IMR-90 (cell line): ENCODE data around the gene PPM1J. TPM values are rescaled to one million over a fixed set of nuclear protein-coding genes. Genes with fewer than 3 reads are reported as not detected.

ENCODE experiments used
- ATAC-seq: fragments of 200-7000 bp; cut with Tn5 transposase; 2 replicates; pipeline ENCODE4 v1.9.1; 2020; ENCODE audit warnings: low read depth, mild to moderate bottlenecking, moderate library complexity
- BruUV-seq: library from RNA; stranded (reverse); fragments of 400-500 nt; replicated peaks from 2 replicates; lab custom pipeline; 2021; lab: Mats Ljungman, UMichigan
- CTCF ChIA-PET: fragments of 300-600 bp; formaldehyde crosslinking; extraction: SDS; loops from one replicate; lab custom pipeline; 2021; ENCODE audit warnings: antibody characterized with exemption; lab: Yijun Ruan, JAX
- POLR2A ChIA-PET: fragments of 300-600 bp; sonication (Branson Sonifier 250); formaldehyde crosslinking; loops from one replicate; lab custom pipeline; 2022; ENCODE audit warnings: antibody characterized with exemption; ENCODE audit not compliant: unreplicated experiment; lab: Charles Lee
- DNase-seq: peaks from one replicate; pipeline ENCODE4 v3.0.0; 2013
- H2AFZ ChIP-seq: replicated peaks from 2 replicates; pipeline ENCODE3; 2013; ENCODE audit warnings: low read length, mild to moderate bottlenecking; ENCODE audit not compliant: poor library complexity
- H2AK5ac ChIP-seq: 2 replicates; pipeline ENCODE4 v1.6.1; 2013; ENCODE audit warnings: low read depth, low read length, inconsistent platforms
- H2AK9ac ChIP-seq: replicated peaks from 2 replicates; pipeline ENCODE3; 2013; ENCODE audit warnings: mild to moderate bottlenecking, low read depth, low read length, moderate library complexity; ENCODE audit not compliant: poor library complexity
- H2BK120ac ChIP-seq: 2 replicates; pipeline ENCODE4 v1.6.1; 2013; ENCODE audit warnings: low read depth, low read length, inconsistent platforms
- H2BK15ac ChIP-seq: 3 replicates; pipeline ENCODE4 v1.6.1; 2013; ENCODE audit warnings: low read depth, low read length, inconsistent platforms
- H2BK20ac ChIP-seq: 2 replicates; pipeline ENCODE4 v1.6.1; 2013; ENCODE audit warnings: low read depth, mild to moderate bottlenecking, inconsistent platforms, low read length, moderate library complexity
- H2BK5ac ChIP-seq: 2 replicates; pipeline ENCODE4 v1.6.1; 2013; ENCODE audit warnings: mild to moderate bottlenecking, low read depth, low read length, inconsistent platforms; ENCODE audit not compliant: poor library complexity, severe bottlenecking
- H3K14ac ChIP-seq: replicated peaks from 2 replicates; pipeline ENCODE4 v1.6.1; 2013; ENCODE audit warnings: low read depth, low read length, inconsistent platforms
- H3K18ac ChIP-seq: 2 replicates; pipeline ENCODE4 v1.6.1; 2013; ENCODE audit warnings: low read depth, low read length, control low read depth
- H3K23ac ChIP-seq: 2 replicates; pipeline ENCODE4 v1.6.1; 2013; ENCODE audit warnings: low read depth, low read length, inconsistent platforms
- H3K27ac ChIP-seq: 2 replicates; pipeline ENCODE4 v1.5.1; 2013; ENCODE audit warnings: mild to moderate bottlenecking, control low read depth, low read length; ENCODE audit not compliant: insufficient read depth
- H3K27me3 ChIP-seq: 2 replicates; pipeline ENCODE4 v1.6.1; 2013; ENCODE audit warnings: low read length; ENCODE audit not compliant: control insufficient read depth, insufficient read depth
- H3K36me3 ChIP-seq: 2 replicates; pipeline ENCODE4 v1.6.1; 2013; ENCODE audit warnings: low read length, mixed read lengths; ENCODE audit not compliant: control insufficient read depth, insufficient read depth
- H3K4ac ChIP-seq: 2 replicates; pipeline ENCODE4 v1.6.1; 2013; ENCODE audit warnings: low read depth, low read length, inconsistent platforms
- H3K4me1 ChIP-seq: 2 replicates; pipeline ENCODE4 v1.6.1; 2013; ENCODE audit warnings: low read length, mixed read lengths; ENCODE audit not compliant: control insufficient read depth, insufficient read depth
- H3K4me2 ChIP-seq: 2 replicates; pipeline ENCODE4 v1.6.1; 2013; ENCODE audit warnings: low read depth, mild to moderate bottlenecking, control low read depth, low read length, moderate library complexity
- H3K4me3 ChIP-seq: 2 replicates; pipeline ENCODE4 v1.5.1; 2013; ENCODE audit warnings: low read depth, mild to moderate bottlenecking, control low read depth, low read length, moderate library complexity; ENCODE audit not compliant: insufficient read depth
- H3K56ac ChIP-seq: 2 replicates; pipeline ENCODE4 v1.6.1; 2013; ENCODE audit warnings: low read length, inconsistent platforms; ENCODE audit not compliant: insufficient read depth; ENCODE audit errors: extremely low read depth
- H3K79me1 ChIP-seq, 2 experiments: 2 replicates each; pipeline ENCODE4 v1.6.1; 2013; ENCODE audit warnings: low read length in 2 of 2, inconsistent platforms in 1 of 2, low read depth in 1 of 2
- H3K9ac ChIP-seq: 2 replicates; pipeline ENCODE4 v1.6.1; 2013; ENCODE audit warnings: low read depth, low read length, control low read depth
- H3K9me1 ChIP-seq: 2 replicates; pipeline ENCODE4 v1.6.1; 2013; ENCODE audit warnings: low read length, inconsistent platforms; ENCODE audit not compliant: insufficient read depth
- H3K9me3 ChIP-seq: 2 replicates; pipeline ENCODE4 v1.6.1; 2013; ENCODE audit warnings: low read length; ENCODE audit not compliant: control insufficient read depth, insufficient read depth
- H4K20me1 ChIP-seq: 2 replicates; pipeline ENCODE4 v1.6.1; 2013; ENCODE audit warnings: low read length, inconsistent platforms; ENCODE audit not compliant: insufficient read depth
- H4K5ac ChIP-seq: 2 replicates; pipeline ENCODE4 v1.6.1; 2013; ENCODE audit warnings: mild to moderate bottlenecking, low read depth, low read length, control low read depth
- H4K8ac ChIP-seq, 2 experiments: 2 replicates each; pipeline ENCODE4 v1.6.1; 2013; ENCODE audit warnings: low read depth in 2 of 2, low read length in 2 of 2, control low read depth in 1 of 2, inconsistent platforms in 1 of 2
- H4K91ac ChIP-seq: 2 replicates; pipeline ENCODE4 v1.6.1; 2013; ENCODE audit warnings: low read depth, low read length, inconsistent platforms; ENCODE audit not compliant: insufficient read depth
- CHD1 ChIP-seq: IDR thresholded peaks from 2 replicates; pipeline ENCODE4 v1.6.1; 2012; ENCODE audit warnings: low read depth, low read length, improper control_type of control experiment
- MAFK ChIP-seq: IDR thresholded peaks from 2 replicates; pipeline ENCODE4 v1.6.1; 2012; ENCODE audit warnings: low read depth, low read length, improper control_type of control experiment
- MXI1 ChIP-seq: IDR thresholded peaks from 2 replicates; pipeline ENCODE4 v1.6.1; 2012; ENCODE audit warnings: low read depth, mild to moderate bottlenecking, low read length, moderate library complexity, borderline replicate concordance
- NFE2L2 ChIP-seq: fragments of 150-350 bp; IDR thresholded peaks from 2 replicates; pipeline ENCODE4 v1.6.1; 2016; ENCODE audit warnings: low read depth, mild to moderate bottlenecking, low read length
- WGBS, 2 experiments: methylation state at CpG; one replicate each; pipeline versions ENCODE4 v1.1.5 to v1.1.7; 2013; ENCODE audit warnings: missing lambda C conversion rate in 2 of 2; ENCODE audit not compliant: insufficient read length in 1 of 2; ENCODE audit errors: extremely low coverage in 2 of 2; 5-methylcytosine and 5-hydroxymethylcytosine counted together
- dilution Hi-C: fragments of 300-500 bp; cut with HindIII; formaldehyde crosslinking; loops from one replicate; pipeline ENCODE4 v1.14.3; 2018; ENCODE audit warnings: low sequenced_read_pairs; ENCODE audit not compliant: unreplicated experiment
- in situ Hi-C: fragments of 300-500 bp; cut with MboI; formaldehyde crosslinking; loops from 3 replicates; pipeline ENCODE4 v1.14.3; 2019; ENCODE audit warnings: low sequenced_read_pairs, inconsistent platforms, mixed read lengths
- intact Hi-C: fragments of 100-400 bp; cut with micrococcal nuclease; formaldehyde crosslinking; loops from 2 replicates; pipeline ENCODE4 v1.10.0; 2022
- polyA plus RNA-seq, 3 experiments: library from polyadenylated mRNA; depleted of rRNA; stranded (reverse); fragments of >200 nt; gene quantifications; 2 replicates each; pipeline ENCODE4 v1.2.3, GENCODE V29; 2012; ENCODE audit warnings: low replicate concordance in 1 of 3
- total RNA-seq: library from RNA; depleted of rRNA; stranded (reverse); fragments of >200 nt; gene quantifications from 2 replicates; pipeline ENCODE4 v1.2.3, GENCODE V29; 2012
- TF ChIP-seq, protein P1 (sequence below): conservative IDR thresholded peaks from 2 replicates; pipeline ENCODE4 v1.5.1; 2012; ENCODE audit warnings: mild to moderate bottlenecking, low read depth, low read length, improper control_type of control experiment
- TF ChIP-seq, protein P2 (sequence below): fragments of 150-350 bp; IDR thresholded peaks from 2 replicates; pipeline ENCODE4 v1.6.1; 2016; ENCODE audit warnings: low read depth, mild to moderate bottlenecking, low read length, moderate library complexity, borderline replicate concordance

PPM1J gene
- total and polyA plus RNA-seq, 2 of the 4 experiments (the other 2 are of a cell fraction), result 1.8 to 2.4 TPM

DNA sequence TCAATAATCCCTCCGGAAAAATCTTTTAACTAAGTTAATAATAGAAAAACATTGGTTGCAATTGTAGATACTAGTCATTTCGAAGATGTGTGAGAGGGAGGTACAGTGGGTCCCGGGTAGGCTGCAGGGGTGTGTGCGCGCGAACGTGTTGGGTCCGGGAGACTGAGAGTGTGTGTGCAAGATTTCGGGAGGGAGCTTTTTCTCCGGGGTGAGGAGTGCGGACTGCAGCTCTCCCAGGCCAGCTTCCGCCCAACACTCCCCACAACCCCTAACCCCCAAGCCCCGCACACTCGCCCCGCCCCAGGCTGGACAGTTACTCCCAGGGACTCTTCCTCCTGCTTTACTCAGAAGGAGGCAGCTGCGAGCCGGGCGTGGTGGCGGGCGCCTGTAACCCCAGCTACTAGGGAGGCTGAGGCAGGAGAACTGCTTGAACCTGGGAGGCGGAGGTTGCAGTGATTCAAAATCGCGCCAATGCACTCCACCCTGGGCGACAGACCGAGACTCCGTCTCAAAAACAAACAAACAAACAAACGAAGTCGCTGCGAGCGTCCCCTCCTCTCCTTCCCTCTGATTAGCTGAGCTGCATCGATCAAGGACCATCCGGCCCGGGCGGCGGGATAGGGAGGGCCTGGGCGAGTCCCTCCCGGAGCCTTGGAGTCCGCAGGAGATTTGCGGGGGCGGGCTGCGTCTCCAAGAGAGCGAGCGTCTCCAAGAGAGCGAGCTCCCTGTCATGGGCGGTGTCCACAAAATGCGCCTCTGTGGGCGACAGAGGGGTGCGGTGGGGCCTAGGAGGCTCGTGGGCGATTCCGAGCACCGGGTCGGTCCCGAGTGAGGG is 28.3 kb upstream of the PPM1J start (continued):
- TF ChIP-seq MAFK, result no peak
- no peak for TF ChIP-seq MXI1

DNA sequence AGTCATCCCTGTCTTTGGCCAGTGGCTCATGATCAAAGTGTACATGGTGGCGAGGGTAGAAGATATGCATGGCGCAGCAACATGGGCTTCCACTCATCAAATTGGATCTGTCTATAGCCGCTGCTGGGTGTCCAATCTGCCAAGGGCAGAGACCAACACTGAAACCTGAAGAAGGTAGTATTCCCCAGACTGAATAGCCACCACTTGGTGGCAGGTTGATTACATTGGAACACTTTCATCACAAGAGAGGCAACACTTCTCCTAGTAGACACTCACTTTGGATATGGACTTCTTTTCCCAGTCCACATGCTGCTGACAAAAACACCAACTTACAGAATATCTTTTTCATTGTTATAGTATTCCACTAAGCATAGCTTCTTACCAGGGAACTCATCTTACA is 22.4 kb upstream of the PPM1J start:
- Histone ChIP-seq H2BK15ac (peak overlapping the region; percentile 59; the same call in 2 of the 3 replicates), H3K18ac (no peak overlapping the region), H3K4ac (0 out of 2 replicates have a peak overlapping the region, but pooled peaks have one; percentile 1), H3K4me3 (no peak overlapping the region), H3K79me1 (no peaks in the 10 kb centered on the region), H2BK20ac (peak overlapping the region; percentile 4; the same call in 1 of the 2 replicates), H4K91ac (no peak overlapping the region; the same call in 1 of the 2 replicates), H3K27ac (no peak overlapping the region), H2AFZ (no peak overlapping the region), H2BK120ac (peak overlapping the region; percentile 26; the same call in 1 of the 2 replicates), H2BK5ac (no peak overlapping the region), H3K36me3 (no peaks in the 10 kb centered on the region), H2AK9ac (no peak overlapping the region), H4K5ac (no peak overlapping the region), H3K9me1 (no peaks in the 10 kb centered on the region), H4K8ac (0 out of 4 replicates have a peak overlapping the region, but pooled peaks of 1 of the 2 experiments have one; percentile 7), H3K56ac (no peak overlapping the region), H3K14ac (peak overlapping the region; percentile 23; the same call in 1 of the 2 replicates), H4K20me1 (no peaks in the 10 kb centered on the region), H3K4me2 (no peak overlapping the region), H3K27me3 (peaks cover 6% of the 10 kb centered on the region; the same call in 1 of the 2 replicates), H3K4me1 (peaks cover 6% of the 10 kb centered on the region; the same call in 1 of the 2 replicates), H3K23ac (no peak overlapping the region), H2AK5ac (peak overlapping the region; percentile 82), H3K9me3 (no peaks in the 10 kb centered on the region), H3K9ac (no peak overlapping the region)
- DNase-seq, result no peak
- WGBS, 2 experiments, result 83% methylated on average over 2 of the region's 3 CpGs; no CpG with 5 or more reads in 1 of the 2 experiments
- BruUV-seq, result no TSS peak
- TF ChIP-seq NFE2L2, result no peak
- no peak for TF ChIP-seq CHD1
- TF ChIP-seq, protein P1, sequence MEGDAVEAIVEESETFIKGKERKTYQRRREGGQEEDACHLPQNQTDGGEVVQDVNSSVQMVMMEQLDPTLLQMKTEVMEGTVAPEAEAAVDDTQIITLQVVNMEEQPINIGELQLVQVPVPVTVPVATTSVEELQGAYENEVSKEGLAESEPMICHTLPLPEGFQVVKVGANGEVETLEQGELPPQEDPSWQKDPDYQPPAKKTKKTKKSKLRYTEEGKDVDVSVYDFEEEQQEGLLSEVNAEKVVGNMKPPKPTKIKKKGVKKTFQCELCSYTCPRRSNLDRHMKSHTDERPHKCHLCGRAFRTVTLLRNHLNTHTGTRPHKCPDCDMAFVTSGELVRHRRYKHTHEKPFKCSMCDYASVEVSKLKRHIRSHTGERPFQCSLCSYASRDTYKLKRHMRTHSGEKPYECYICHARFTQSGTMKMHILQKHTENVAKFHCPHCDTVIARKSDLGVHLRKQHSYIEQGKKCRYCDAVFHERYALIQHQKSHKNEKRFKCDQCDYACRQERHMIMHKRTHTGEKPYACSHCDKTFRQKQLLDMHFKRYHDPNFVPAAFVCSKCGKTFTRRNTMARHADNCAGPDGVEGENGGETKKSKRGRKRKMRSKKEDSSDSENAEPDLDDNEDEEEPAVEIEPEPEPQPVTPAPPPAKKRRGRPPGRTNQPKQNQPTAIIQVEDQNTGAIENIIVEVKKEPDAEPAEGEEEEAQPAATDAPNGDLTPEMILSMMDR, result no peak
- no peak for TF ChIP-seq MXI1
- TF ChIP-seq, protein P2, sequence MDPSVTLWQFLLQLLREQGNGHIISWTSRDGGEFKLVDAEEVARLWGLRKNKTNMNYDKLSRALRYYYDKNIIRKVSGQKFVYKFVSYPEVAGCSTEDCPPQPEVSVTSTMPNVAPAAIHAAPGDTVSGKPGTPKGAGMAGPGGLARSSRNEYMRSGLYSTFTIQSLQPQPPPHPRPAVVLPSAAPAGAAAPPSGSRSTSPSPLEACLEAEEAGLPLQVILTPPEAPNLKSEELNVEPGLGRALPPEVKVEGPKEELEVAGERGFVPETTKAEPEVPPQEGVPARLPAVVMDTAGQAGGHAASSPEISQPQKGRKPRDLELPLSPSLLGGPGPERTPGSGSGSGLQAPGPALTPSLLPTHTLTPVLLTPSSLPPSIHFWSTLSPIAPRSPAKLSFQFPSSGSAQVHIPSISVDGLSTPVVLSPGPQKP, result no peak
- dilution Hi-C loops, result no loop called here
- no peak for ATAC-seq
- ChIA-PET POLR2A (no interaction called here), CTCF (interaction anchor here (0.9 kb wide), 1 partner anchor 19 kb away, joined by 4 read pairs; a partner anchor contains a TSS)
- in situ Hi-C loops, result no loop called here
- intact Hi-C loops, result no loop called here
